GM12878 (cell line): ENCODE measurements around the gene PIK3R2. TPM values are rescaled to one million over a fixed set of nuclear protein-coding genes. Genes with fewer than 3 reads are reported as not detected.

Experiments
- ASH2L ChIP-seq: fragments of 300-600, 200-600 bp; sonication (generic); IDR thresholded peaks from 2 replicates; pipeline ENCODE4 v1.6.1; 2017; ENCODE audit warnings: low read depth, mild to moderate bottlenecking, borderline replicate concordance
- BRCA1 ChIP-seq: IDR thresholded peaks from 2 replicates; pipeline ENCODE4 v1.6.1; 2011; ENCODE audit warnings: low read depth, low read length, improper control_type of control experiment
- CBX3 ChIP-seq: fragments of 200-600 bp; sonication (generic); IDR thresholded peaks from 2 replicates; pipeline ENCODE4 v1.6.1; 2016; ENCODE audit warnings: low read depth, borderline replicate concordance
- CHD4 ChIP-seq: fragments of 200-600 bp; sonication (generic); IDR thresholded peaks from 2 replicates; pipeline ENCODE4 v1.6.1; 2016; ENCODE audit warnings: mild to moderate bottlenecking
- EED ChIP-seq: sonication (generic); IDR thresholded peaks from 2 replicates; pipeline ENCODE4 v1.6.1; 2016; ENCODE audit warnings: antibody characterized with exemption, low read depth
- ESRRA ChIP-seq: IDR thresholded peaks from 2 replicates; pipeline ENCODE4 v1.6.1; 2012; ENCODE audit warnings: mild to moderate bottlenecking, low read length, improper control_type of control experiment
- PML ChIP-seq: IDR thresholded peaks from 2 replicates; pipeline ENCODE4 v1.6.1; 2012; ENCODE audit warnings: low read length, inconsistent platforms
- POLR2A ChIP-seq: IDR thresholded peaks from 2 replicates; pipeline ENCODE4 v1.6.1; 2011; ENCODE audit warnings: low read depth, mild to moderate bottlenecking, low read length
- RUNX3 ChIP-seq: IDR thresholded peaks from 2 replicates; pipeline ENCODE4 v1.6.1; 2012; ENCODE audit warnings: low read length, inconsistent platforms
- SREBF1 ChIP-seq: IDR thresholded peaks from 2 replicates; pipeline ENCODE4 v1.6.1; 2012; ENCODE audit warnings: mild to moderate bottlenecking, low read length
- STAT3 ChIP-seq: IDR thresholded peaks from 2 replicates; pipeline ENCODE4 v1.6.1; 2011; ENCODE audit warnings: low read depth, low read length, improper control_type of control experiment
- SUPT20H ChIP-seq: IDR thresholded peaks from 2 replicates; pipeline ENCODE4 v1.6.1; 2011; ENCODE audit warnings: low read depth, mild to moderate bottlenecking, low read length, moderate library complexity, borderline replicate concordance; ENCODE audit not compliant: control insufficient read depth
- TCF12 ChIP-seq: IDR thresholded peaks from 2 replicates; pipeline ENCODE4 v1.6.1; 2011; ENCODE audit warnings: low read depth, mild to moderate bottlenecking, low read length
- ZNF217 ChIP-seq: fragments of 450-650 bp; IDR thresholded peaks from 2 replicates; pipeline ENCODE4 v1.6.1; 2017; ENCODE audit warnings: antibody characterized with exemption, mild to moderate bottlenecking
- polyA plus RNA-seq, 11 experiments: library from polyadenylated mRNA; depleted of rRNA in 4 of 11; unstranded in 6 of 11; stranded (reverse) in 5 of 11; fragments of >200 nt; fragmentation: Nextera tagmentation in 4 of 11; fragmentation: Illumina TruSeq in 1 of 11; extraction: Ambion mirVana in 4 of 11; extraction: Trizol in 1 of 11; gene quantifications; 1 replicate in 1 of 11; 2 replicates in 10 of 11; pipeline versions ENCODE4 v1.2.1 to v1.2.3, GENCODE V29; 2011 to 2016; ENCODE audit warnings: inconsistent platforms in 2 of 11, missing spikeins in 2 of 11, low read depth in 1 of 11
- total RNA-seq, 4 experiments: library from RNA; depleted of rRNA in 3 of 4; stranded (reverse); fragments of >200 nt in 3 of 4; fragmentation: Illumina TruSeq in 1 of 4; extraction: Trizol in 1 of 4; gene quantifications; 2 replicates each; pipeline versions ENCODE4 v1.2.1 to v1.2.3, GENCODE V29; 2013 to 2021
- TF ChIP-seq, protein P1 (sequence below): fragments of 450-650 bp; IDR thresholded peaks from 2 replicates; pipeline ENCODE4 v1.6.1; 2017; ENCODE audit warnings: mild to moderate bottlenecking
- TF ChIP-seq, protein P2 (sequence below): IDR thresholded peaks from 2 replicates; pipeline ENCODE4 v1.6.1; 2011; ENCODE audit warnings: low read depth, low read length, improper control_type of control experiment, borderline replicate concordance
- TF ChIP-seq, protein P3 (sequence below): IDR thresholded peaks from 2 replicates; pipeline ENCODE4 v1.6.1; 2011; ENCODE audit warnings: mild to moderate bottlenecking, low read depth, low read length, moderate library complexity; ENCODE audit not compliant: insufficient replicate concordance
- TF ChIP-seq, protein P4 (sequence below): IDR thresholded peaks from 2 replicates; pipeline ENCODE4 v1.6.1; 2011; ENCODE audit warnings: low read depth, mild to moderate bottlenecking, low read length, moderate library complexity, borderline replicate concordance; ENCODE audit errors: extremely low read depth
- TF ChIP-seq, protein P5 (sequence below): fragments of 150-350 bp; IDR thresholded peaks from 2 replicates; pipeline ENCODE4 v1.6.1; 2016; ENCODE audit warnings: low read depth, low read length
- TF ChIP-seq, protein P6 (sequence below): IDR thresholded peaks from 2 replicates; pipeline ENCODE4 v1.6.1; 2012; ENCODE audit warnings: low read length, inconsistent platforms

Gene PIK3R2
- total and polyA plus RNA-seq, 10 of the 15 experiments (the other 5 are each of a cell fraction or from before 2014, with no cell fraction given), result 0.26 to 22.6 (median 2.5) TPM

DNA sequence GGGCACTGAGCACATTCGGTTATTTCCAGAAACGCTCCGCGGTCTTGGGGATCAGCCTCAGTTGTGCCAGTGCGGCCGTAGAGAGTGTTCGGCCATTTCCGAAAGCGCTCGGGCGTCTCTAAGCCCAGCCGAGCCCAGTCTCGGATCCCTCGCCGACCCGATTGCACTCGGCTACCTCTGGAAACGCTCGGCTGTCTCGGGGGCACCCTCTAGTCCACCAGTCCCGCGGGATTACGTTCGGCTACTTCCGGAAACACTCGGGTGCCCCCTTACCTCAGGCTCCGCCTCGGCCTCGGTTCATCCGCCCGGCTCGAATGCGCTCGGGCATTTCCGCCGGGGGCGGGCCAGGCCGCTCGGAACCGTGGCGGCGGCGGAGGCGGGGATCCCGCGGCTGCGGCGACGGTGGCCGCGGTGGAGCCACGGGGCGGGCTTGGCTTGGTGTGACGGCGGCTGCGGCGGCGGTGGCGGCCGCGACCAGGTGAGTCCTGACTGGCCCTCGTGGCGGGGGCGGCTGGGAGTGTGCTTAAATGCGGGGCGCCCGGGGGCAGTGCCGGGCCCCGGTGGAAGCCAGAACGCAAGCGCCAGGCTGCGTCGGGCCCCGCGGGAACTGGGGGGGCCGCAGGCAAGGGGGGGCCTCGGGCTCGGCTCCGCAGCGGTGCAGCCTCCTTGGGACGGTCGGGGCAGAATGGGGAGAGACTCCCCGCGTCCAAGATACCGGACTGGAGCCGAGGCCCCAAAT lies at the start of gene PIK3R2 (continued):
- TF ChIP-seq, protein P1, sequence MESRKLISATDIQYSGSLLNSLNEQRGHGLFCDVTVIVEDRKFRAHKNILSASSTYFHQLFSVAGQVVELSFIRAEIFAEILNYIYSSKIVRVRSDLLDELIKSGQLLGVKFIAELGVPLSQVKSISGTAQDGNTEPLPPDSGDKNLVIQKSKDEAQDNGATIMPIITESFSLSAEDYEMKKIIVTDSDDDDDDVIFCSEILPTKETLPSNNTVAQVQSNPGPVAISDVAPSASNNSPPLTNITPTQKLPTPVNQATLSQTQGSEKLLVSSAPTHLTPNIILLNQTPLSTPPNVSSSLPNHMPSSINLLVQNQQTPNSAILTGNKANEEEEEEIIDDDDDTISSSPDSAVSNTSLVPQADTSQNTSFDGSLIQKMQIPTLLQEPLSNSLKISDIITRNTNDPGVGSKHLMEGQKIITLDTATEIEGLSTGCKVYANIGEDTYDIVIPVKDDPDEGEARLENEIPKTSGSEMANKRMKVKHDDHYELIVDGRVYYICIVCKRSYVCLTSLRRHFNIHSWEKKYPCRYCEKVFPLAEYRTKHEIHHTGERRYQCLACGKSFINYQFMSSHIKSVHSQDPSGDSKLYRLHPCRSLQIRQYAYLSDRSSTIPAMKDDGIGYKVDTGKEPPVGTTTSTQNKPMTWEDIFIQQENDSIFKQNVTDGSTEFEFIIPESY, result peak; percentile 51; the same call in 1 of the 2 replicates
- TF ChIP-seq PML (no peak), STAT3 (no peak), RUNX3 (peak; percentile 70), POLR2A (peak; percentile 51), ASH2L (no peak), BRCA1 (peak; percentile 74), CBX3 (no peak), TCF12 (no peak), ESRRA (no peak), SREBF1 (no peak), SUPT20H (no peak), ZNF217 (peak; percentile 83), EED (no peak), CHD4 (no peak)
- TF ChIP-seq, protein P2, sequence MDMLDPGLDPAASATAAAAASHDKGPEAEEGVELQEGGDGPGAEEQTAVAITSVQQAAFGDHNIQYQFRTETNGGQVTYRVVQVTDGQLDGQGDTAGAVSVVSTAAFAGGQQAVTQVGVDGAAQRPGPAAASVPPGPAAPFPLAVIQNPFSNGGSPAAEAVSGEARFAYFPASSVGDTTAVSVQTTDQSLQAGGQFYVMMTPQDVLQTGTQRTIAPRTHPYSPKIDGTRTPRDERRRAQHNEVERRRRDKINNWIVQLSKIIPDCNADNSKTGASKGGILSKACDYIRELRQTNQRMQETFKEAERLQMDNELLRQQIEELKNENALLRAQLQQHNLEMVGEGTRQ, result no peak
- TF ChIP-seq, protein P3, sequence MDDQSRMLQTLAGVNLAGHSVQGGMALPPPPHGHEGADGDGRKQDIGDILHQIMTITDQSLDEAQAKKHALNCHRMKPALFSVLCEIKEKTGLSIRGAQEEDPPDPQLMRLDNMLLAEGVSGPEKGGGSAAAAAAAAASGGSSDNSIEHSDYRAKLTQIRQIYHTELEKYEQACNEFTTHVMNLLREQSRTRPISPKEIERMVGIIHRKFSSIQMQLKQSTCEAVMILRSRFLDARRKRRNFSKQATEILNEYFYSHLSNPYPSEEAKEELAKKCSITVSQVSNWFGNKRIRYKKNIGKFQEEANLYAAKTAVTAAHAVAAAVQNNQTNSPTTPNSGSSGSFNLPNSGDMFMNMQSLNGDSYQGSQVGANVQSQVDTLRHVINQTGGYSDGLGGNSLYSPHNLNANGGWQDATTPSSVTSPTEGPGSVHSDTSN, result no peak
- TF ChIP-seq, protein P4, sequence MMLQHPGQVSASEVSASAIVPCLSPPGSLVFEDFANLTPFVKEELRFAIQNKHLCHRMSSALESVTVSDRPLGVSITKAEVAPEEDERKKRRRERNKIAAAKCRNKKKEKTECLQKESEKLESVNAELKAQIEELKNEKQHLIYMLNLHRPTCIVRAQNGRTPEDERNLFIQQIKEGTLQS, result no peak
- TF ChIP-seq, protein P5, sequence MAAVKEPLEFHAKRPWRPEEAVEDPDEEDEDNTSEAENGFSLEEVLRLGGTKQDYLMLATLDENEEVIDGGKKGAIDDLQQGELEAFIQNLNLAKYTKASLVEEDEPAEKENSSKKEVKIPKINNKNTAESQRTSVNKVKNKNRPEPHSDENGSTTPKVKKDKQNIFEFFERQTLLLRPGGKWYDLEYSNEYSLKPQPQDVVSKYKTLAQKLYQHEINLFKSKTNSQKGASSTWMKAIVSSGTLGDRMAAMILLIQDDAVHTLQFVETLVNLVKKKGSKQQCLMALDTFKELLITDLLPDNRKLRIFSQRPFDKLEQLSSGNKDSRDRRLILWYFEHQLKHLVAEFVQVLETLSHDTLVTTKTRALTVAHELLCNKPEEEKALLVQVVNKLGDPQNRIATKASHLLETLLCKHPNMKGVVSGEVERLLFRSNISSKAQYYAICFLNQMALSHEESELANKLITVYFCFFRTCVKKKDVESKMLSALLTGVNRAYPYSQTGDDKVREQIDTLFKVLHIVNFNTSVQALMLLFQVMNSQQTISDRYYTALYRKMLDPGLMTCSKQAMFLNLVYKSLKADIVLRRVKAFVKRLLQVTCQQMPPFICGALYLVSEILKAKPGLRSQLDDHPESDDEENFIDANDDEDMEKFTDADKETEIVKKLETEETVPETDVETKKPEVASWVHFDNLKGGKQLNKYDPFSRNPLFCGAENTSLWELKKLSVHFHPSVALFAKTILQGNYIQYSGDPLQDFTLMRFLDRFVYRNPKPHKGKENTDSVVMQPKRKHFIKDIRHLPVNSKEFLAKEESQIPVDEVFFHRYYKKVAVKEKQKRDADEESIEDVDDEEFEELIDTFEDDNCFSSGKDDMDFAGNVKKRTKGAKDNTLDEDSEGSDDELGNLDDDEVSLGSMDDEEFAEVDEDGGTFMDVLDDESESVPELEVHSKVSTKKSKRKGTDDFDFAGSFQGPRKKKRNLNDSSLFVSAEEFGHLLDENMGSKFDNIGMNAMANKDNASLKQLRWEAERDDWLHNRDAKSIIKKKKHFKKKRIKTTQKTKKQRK, result no peak
- TF ChIP-seq, protein P6, sequence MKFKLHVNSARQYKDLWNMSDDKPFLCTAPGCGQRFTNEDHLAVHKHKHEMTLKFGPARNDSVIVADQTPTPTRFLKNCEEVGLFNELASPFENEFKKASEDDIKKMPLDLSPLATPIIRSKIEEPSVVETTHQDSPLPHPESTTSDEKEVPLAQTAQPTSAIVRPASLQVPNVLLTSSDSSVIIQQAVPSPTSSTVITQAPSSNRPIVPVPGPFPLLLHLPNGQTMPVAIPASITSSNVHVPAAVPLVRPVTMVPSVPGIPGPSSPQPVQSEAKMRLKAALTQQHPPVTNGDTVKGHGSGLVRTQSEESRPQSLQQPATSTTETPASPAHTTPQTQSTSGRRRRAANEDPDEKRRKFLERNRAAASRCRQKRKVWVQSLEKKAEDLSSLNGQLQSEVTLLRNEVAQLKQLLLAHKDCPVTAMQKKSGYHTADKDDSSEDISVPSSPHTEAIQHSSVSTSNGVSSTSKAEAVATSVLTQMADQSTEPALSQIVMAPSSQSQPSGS, result no peak
